NB4 (cell line): Measurements from ENCODE around the gene PSAP.

ENCODE experiments used
- POLR2A ChIP-seq: IDR thresholded peaks from 2 replicates; pipeline ENCODE4 v1.6.1; 2011; ENCODE audit warnings: mild to moderate bottlenecking; ENCODE audit not compliant: insufficient read length; ENCODE audit errors: extremely low read depth
- TF ChIP-seq, protein P1 (sequence below): IDR thresholded peaks from one replicate; pipeline ENCODE4 v1.5.1; 2012; ENCODE audit warnings: low read depth, low read length

DNA sequence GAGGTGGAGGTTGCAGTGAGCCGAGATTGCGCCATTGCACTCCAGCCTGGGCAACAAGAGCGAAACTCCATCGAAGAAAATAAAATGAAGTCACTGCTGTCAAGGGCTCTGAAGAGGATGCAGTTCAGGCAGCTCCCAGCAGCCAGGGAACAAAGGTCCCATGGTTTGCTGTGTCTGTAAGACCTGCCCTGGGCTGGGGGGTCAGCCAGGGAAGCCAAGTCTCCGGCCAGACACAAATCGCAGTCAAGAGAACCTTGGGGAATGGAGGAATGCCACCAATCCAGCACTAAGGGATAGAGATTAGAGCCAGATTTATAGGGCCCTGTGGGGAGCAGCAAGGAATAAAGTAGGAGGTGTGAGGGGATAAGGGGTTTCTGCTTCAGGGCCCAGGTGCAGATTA, 48.8 kb downstream of the PSAP start:
- TF ChIP-seq, protein P1, sequence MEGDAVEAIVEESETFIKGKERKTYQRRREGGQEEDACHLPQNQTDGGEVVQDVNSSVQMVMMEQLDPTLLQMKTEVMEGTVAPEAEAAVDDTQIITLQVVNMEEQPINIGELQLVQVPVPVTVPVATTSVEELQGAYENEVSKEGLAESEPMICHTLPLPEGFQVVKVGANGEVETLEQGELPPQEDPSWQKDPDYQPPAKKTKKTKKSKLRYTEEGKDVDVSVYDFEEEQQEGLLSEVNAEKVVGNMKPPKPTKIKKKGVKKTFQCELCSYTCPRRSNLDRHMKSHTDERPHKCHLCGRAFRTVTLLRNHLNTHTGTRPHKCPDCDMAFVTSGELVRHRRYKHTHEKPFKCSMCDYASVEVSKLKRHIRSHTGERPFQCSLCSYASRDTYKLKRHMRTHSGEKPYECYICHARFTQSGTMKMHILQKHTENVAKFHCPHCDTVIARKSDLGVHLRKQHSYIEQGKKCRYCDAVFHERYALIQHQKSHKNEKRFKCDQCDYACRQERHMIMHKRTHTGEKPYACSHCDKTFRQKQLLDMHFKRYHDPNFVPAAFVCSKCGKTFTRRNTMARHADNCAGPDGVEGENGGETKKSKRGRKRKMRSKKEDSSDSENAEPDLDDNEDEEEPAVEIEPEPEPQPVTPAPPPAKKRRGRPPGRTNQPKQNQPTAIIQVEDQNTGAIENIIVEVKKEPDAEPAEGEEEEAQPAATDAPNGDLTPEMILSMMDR = no peak
- TF ChIP-seq POLR2A = no peak
